A549 (cell line): ENCODE results near the gene TBC1D4. TPM values are rescaled to one million over a fixed set of nuclear protein-coding genes. Genes with fewer than 3 reads are reported as not detected.
A peak's percentile ranks its signal among the peaks of the same experiment; 100 is the strongest.

Experiments
- ATAC-seq, 2 experiments: fragments of 200-7000 bp in 1 of 2; fragments of >200 bp in 1 of 2; cut with Nextera tagmentation in 1 of 2; cut with Tn5 transposase in 1 of 2; 3 replicates each; pipeline versions ENCODE4 v1.8.0 to v1.9.1; 2018 to 2020; ENCODE audit warnings: mild to moderate bottlenecking in 1 of 2, moderate library complexity in 1 of 2
- CTCF ChIA-PET: fragments of 300-600 bp; sonication (Branson Sonifier 250); formaldehyde crosslinking; extraction: SDS; loops from one replicate; lab custom pipeline; 2021; ENCODE audit warnings: antibody characterized with exemption, inconsistent platforms; lab: Yijun Ruan, JAX
- POLR2A ChIA-PET: fragments of 350-600 bp; formaldehyde crosslinking; extraction: SDS; loops from one replicate; lab custom pipeline; 2021; ENCODE audit warnings: antibody characterized with exemption, inconsistent platforms; lab: Yijun Ruan, JAX
- DNase-seq, 2 experiments: peaks; one replicate each; pipeline versions ENCODE4 v3.0.0 to v3.0.0-alpha.2; 2011 to 2016; ENCODE audit warnings: low read depth in 1 of 2, low spot score in 1 of 2
- FAIRE-seq: peaks from 2 replicates; lab custom pipeline; 2011; peaks lifted over from hg19 to GRCh38; lab: Jason Lieb, UNC
- H3K27ac ChIP-seq, 2 experiments: fragments of >200 bp; sonication (Bioruptor Twin); formaldehyde crosslinking; 3 replicates each; pipeline ENCODE4 v1.5.1; 2016 to 2017
- H3K4me1 ChIP-seq: fragments of >200 bp; sonication (Bioruptor Twin); formaldehyde crosslinking; 3 replicates; pipeline ENCODE4 v1.6.1; 2016
- H3K4me2 ChIP-seq: fragments of >200 bp; sonication (Bioruptor Twin); formaldehyde crosslinking; 3 replicates; pipeline ENCODE4 v1.6.1; 2016
- H3K4me3 ChIP-seq: fragments of >200 bp; sonication (Bioruptor Twin); formaldehyde crosslinking; 3 replicates; pipeline ENCODE4 v1.5.1; 2016
- H3K9me3 ChIP-seq: fragments of >200 bp; sonication (Bioruptor Twin); formaldehyde crosslinking; 3 replicates; pipeline ENCODE4 v1.6.1; 2016
- CEBPB ChIP-seq, 2 experiments: fragments of >200 bp in 1 of 2; sonication (Bioruptor Twin) in 1 of 2; formaldehyde crosslinking in 1 of 2; IDR thresholded peaks; 2 replicates each; pipeline ENCODE4 v1.6.1; 2012 to 2016
- CHD4 ChIP-seq: fragments of 200-600 bp; sonication (generic); IDR thresholded peaks from 2 replicates; pipeline ENCODE4 v1.6.1; 2016; ENCODE audit warnings: antibody characterized with exemption, mild to moderate bottlenecking, borderline replicate concordance
- ESRRA ChIP-seq: fragments of 150-350 bp; IDR thresholded peaks from 2 replicates; pipeline ENCODE4 v1.6.1; 2014; ENCODE audit warnings: mild to moderate bottlenecking, low read length, borderline replicate concordance
- FOSL2 ChIP-seq, 2 experiments: fragments of 450-650 bp in 1 of 2; fragments of >200 bp in 1 of 2; sonication (Bioruptor Twin) in 1 of 2; formaldehyde crosslinking; IDR thresholded peaks; 2 replicates each; pipeline versions ENCODE4 v1.5.0 to v1.6.1; 2016 to 2020; ENCODE audit warnings: mild to moderate bottlenecking in 1 of 2, moderate library complexity in 1 of 2
- GATA3 ChIP-seq: IDR thresholded peaks from 2 replicates; pipeline ENCODE4 v1.6.1; 2012; ENCODE audit warnings: borderline replicate concordance
- KDM1A ChIP-seq: fragments of 200-600 bp; sonication (generic); IDR thresholded peaks from 2 replicates; pipeline ENCODE4 v1.6.1; 2016; ENCODE audit warnings: low read depth, mild to moderate bottlenecking
- MAFK ChIP-seq: fragments of 450-650 bp; IDR thresholded peaks from 2 replicates; pipeline ENCODE4 v1.6.1; 2014; ENCODE audit not compliant: partially characterized antibody
- RAD21 ChIP-seq, 2 experiments: fragments of >200 bp in 1 of 2; sonication (Bioruptor Twin) in 1 of 2; formaldehyde crosslinking in 1 of 2; IDR thresholded peaks in 1 of 2; conservative IDR thresholded peaks in 1 of 2; 2 replicates in 1 of 2; 3 replicates in 1 of 2; pipeline ENCODE4 v1.6.1; 2012 to 2018; ENCODE audit warnings: inconsistent platforms in 1 of 2
- RCOR1 ChIP-seq: fragments of 150-350 bp; IDR thresholded peaks from 2 replicates; pipeline ENCODE4 v1.6.1; 2014; ENCODE audit warnings: antibody characterized with exemption, low read length, low read depth
- RFX5 ChIP-seq: fragments of 450-650 bp; IDR thresholded peaks from 2 replicates; pipeline ENCODE4 v1.7.1; 2014; ENCODE audit warnings: antibody characterized with exemption, mild to moderate bottlenecking, moderate library complexity
- SMC3 ChIP-seq: fragments of >200 bp; sonication (Bioruptor Twin); formaldehyde crosslinking; IDR thresholded peaks from 3 replicates; pipeline ENCODE4 v1.6.1; 2018; ENCODE audit warnings: inconsistent platforms
- SREBF2 ChIP-seq: fragments of 450-650 bp; IDR thresholded peaks from 2 replicates; pipeline ENCODE4 v1.6.1; 2014; ENCODE audit warnings: mild to moderate bottlenecking, moderate library complexity
- TFCP2L1 ChIP-seq: fragments of 250-450 bp; sonication (Bioruptor Pico); IDR thresholded peaks from 2 replicates; pipeline ENCODE4 v1.5.0; 2021; ENCODE audit warnings: mild to moderate bottlenecking
- ZC3H11A ChIP-seq: fragments of 450-650 bp; IDR thresholded peaks from 2 replicates; pipeline ENCODE4 v1.6.1; 2014; ENCODE audit warnings: antibody characterized with exemption, mild to moderate bottlenecking
- ZSCAN20 ChIP-seq: fragments of 250-450 bp; sonication (Bioruptor Pico); IDR thresholded peaks from 2 replicates; pipeline ENCODE4 v1.8.0; 2022; ENCODE audit warnings: mild to moderate bottlenecking, moderate library complexity
- WGBS: methylation state at CpG from one replicate; pipeline ENCODE4 v1.1.6; 2017; ENCODE audit errors: missing lambda C conversion rate; 5-methylcytosine and 5-hydroxymethylcytosine counted together
- polyA plus RNA-seq, 4 experiments: library from polyadenylated mRNA; depleted of rRNA in 3 of 4; stranded (reverse); fragments of >200 nt; fragmentation: RNase III in 1 of 4; extraction: RNeasy Plus Mini Kit Qiagen cat#74134 plus additional on column Dnase treatment in 1 of 4; gene quantifications; 2 replicates in 3 of 4; 3 replicates in 1 of 4; pipeline ENCODE4 v1.2.3, GENCODE V29; 2011 to 2017
- TF ChIP-seq, protein P1 (sequence below): fragments of >200 bp; sonication (Bioruptor Twin); formaldehyde crosslinking; IDR thresholded peaks from 3 replicates; pipeline ENCODE4 v1.5.1; 2016
- TF ChIP-seq, protein P2 (sequence below): fragments of 150-350 bp; IDR thresholded peaks from 2 replicates; pipeline ENCODE4 v1.6.1; 2014; ENCODE audit warnings: low read depth, mild to moderate bottlenecking, low read length

Gene TBC1D4
- polyA plus RNA-seq, 2 of the 4 experiments (the other 2 are of a cell fraction): 9.5 to 12.5 TPM

DNA sequence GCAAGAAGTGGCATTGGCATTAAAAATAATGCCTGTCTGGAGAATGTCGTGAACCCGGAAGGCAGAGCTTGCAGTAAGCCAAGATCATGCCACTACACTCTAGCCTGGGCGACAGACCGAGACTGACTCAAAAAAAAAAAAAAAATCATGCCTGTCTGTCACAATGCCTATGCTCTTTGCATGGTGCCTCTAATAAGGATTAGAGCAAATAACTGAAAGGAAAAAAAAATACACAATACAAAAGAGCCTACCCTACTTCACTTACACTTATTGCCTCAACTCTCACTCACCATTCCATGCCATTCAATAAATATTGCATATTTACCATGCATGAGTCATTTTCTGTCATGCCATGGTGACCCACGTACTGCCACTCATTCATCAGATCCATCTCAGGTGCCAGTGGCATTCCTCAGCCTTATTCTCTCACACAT is 49.1 kb downstream of the TBC1D4 start:
- ChIA-PET CTCF (no interaction called here), POLR2A (no interaction called here)
- DNase-seq: no peak

DNA sequence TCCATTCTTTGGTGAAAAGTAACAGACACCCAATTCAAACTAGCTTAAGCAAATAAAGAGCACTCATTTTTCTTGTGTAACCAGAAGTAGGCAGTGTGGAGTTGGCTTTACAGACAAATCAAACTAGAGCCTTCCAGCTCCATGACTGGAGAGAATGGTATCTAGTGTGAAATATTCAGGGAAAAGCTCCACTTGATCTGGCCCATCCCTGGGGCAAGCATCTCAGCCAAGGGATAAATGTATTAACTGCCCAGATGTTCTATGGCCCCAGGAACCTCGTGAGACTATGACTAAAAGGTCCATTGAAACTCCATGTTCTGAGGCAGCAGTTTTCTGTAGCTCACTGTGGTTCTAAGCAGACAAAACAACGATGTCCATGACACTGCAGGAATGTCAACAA is 49.9 kb downstream of the TBC1D4 start:
- DNase-seq (peak in 1 of 2 experiments; percentile 33), ATAC-seq (peak in 1 of 2 experiments; percentile 47; a peak in 1 of 6 replicates), FAIRE-seq (no peak)
- H3K27ac ChIP-seq: no peak overlapping the region
- peaks cover 15% of the 10 kb centered on the region for H3K4me1 ChIP-seq
- no peak for TF ChIP-seq RFX5
- TF ChIP-seq, protein P1, sequence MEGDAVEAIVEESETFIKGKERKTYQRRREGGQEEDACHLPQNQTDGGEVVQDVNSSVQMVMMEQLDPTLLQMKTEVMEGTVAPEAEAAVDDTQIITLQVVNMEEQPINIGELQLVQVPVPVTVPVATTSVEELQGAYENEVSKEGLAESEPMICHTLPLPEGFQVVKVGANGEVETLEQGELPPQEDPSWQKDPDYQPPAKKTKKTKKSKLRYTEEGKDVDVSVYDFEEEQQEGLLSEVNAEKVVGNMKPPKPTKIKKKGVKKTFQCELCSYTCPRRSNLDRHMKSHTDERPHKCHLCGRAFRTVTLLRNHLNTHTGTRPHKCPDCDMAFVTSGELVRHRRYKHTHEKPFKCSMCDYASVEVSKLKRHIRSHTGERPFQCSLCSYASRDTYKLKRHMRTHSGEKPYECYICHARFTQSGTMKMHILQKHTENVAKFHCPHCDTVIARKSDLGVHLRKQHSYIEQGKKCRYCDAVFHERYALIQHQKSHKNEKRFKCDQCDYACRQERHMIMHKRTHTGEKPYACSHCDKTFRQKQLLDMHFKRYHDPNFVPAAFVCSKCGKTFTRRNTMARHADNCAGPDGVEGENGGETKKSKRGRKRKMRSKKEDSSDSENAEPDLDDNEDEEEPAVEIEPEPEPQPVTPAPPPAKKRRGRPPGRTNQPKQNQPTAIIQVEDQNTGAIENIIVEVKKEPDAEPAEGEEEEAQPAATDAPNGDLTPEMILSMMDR: peak; percentile 11; the same call in 1 of the 3 replicates
- ChIA-PET POLR2A (no interaction called here), CTCF (interaction anchor here (1.0 kb wide), 1 partner anchor 50 kb away, joined by 3 read pairs; the partner anchor contains the start of gene TBC1D4)
- H3K4me3 ChIP-seq: no peak overlapping the region
- 26% methylated on average over 2 of the region's 2 CpGs for WGBS
- H3K4me2 ChIP-seq: no peak overlapping the region
- no peaks in the 10 kb centered on the region for H3K9me3 ChIP-seq

More for the DNA sequence above, 49.1 kb downstream of the TBC1D4 start:
- H3K9me3 ChIP-seq: no peaks in the 10 kb centered on the region
- FAIRE-seq (no peak), ATAC-seq (no peak)
- TF ChIP-seq, protein P2, sequence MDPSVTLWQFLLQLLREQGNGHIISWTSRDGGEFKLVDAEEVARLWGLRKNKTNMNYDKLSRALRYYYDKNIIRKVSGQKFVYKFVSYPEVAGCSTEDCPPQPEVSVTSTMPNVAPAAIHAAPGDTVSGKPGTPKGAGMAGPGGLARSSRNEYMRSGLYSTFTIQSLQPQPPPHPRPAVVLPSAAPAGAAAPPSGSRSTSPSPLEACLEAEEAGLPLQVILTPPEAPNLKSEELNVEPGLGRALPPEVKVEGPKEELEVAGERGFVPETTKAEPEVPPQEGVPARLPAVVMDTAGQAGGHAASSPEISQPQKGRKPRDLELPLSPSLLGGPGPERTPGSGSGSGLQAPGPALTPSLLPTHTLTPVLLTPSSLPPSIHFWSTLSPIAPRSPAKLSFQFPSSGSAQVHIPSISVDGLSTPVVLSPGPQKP: no peak
- TF ChIP-seq ZC3H11A: no peak
- no peak for TF ChIP-seq FOSL2 (IDR thresholded peaks at IDR 0.05)
- TF ChIP-seq FOSL2 (CRISPR knock-in tag; IDR thresholded peaks at IDR 0.05): peak; percentile 23; the same call in 1 of the 2 replicates
- WGBS: 72% methylated on average over 5 of the region's 5 CpGs
- H3K27ac ChIP-seq: no peak overlapping the region
- no peak overlapping the region; the same call in 2 of the 3 replicates for H3K4me2 ChIP-seq
- peaks cover 21% of the 10 kb centered on the region for H3K4me1 ChIP-seq
- H3K4me3 ChIP-seq: no peak overlapping the region

DNA sequence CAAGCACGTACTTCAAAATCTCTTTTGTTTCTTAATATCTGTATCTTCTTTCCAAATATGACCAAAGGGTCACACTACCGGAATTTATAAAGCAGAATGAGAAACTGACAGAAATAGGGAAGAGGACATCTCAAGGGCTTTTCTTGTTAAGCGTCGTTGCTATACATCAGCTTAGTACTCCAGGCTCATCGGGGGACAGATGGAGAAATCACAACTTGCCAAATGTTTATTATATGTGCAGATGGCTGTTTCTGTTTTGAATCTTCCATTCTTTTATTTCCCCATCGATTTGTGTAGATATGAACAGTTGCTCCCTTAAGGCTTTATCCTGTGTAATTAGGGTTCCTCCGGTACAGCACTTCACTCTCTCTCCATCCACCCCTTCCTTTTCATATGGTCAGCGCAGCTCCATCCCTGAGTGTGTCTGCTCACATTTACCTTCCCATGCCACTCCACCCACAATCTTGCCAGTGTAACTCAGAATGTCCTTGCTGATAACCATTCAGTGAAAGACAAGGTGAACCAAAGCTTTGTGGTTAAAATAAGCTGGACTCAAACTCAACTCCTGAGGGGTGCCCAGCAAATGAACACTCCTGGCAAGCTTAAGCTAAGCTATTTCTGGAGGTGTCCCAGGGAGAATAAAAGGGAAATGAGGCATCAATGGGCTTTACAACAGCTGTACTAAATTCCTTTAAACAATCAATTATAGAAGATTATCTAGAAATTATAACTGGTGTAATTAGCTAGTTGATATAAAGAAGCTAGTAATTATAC is 51.3 kb downstream of the TBC1D4 start:
- H3K27ac ChIP-seq: no peak overlapping the region
- TF ChIP-seq RCOR1 (no peak), CEBPB (IDR thresholded peaks at IDR 0.05) (no peak), GATA3 (no peak), ZSCAN20 (CRISPR knock-in tag) (no peak), SREBF2 (no peak), MAFK (no peak), RAD21 (conservative IDR thresholded peaks at IDR 0.05 in 1 of 2, IDR thresholded peaks at IDR 0.05 in 1 of 2) (no peak), CHD4 (no peak), RFX5 (no peak), KDM1A (no peak), SMC3 (no peak), ESRRA (no peak), TFCP2L1 (no peak)
- H3K9me3 ChIP-seq: no peaks in the 10 kb centered on the region
- ATAC-seq: no peak
- no peak for DNase-seq
- H3K4me2 ChIP-seq: no peak overlapping the region
- POLR2A ChIA-PET: no interaction called here
- no peak for FAIRE-seq
- 89% methylated on average over 8 of the region's 8 CpGs for WGBS
- CTCF ChIA-PET: interaction anchor here (1.2 kb wide), 1 partner anchor 27 kb away, joined by 3 read pairs; no protein-coding TSS in a partner anchor
- H3K4me3 ChIP-seq: no peak overlapping the region
- H3K4me1 ChIP-seq: peaks cover 15% of the 10 kb centered on the region
